HG02623 (cell line): ENCODE data around the gene TEAD3.
"Not testable (repeated sequence)": the region's sequence is repeated elsewhere in the genome, so short reads cannot be mapped to it uniquely, and the experiment has no call there.

Experiments used
- ATAC-seq: cut with Tn5 transposase; IDR thresholded peaks from one replicate; pipeline ENCODE4 v1.9.1; 2021; ENCODE audit warnings: moderate library complexity; ENCODE audit not compliant: unreplicated experiment

TEAD3 gene

GRCh38 chr6:35452183-35453090, 44.4 kb downstream of the TEAD3 start, which contains the start of gene FANCE:
FANCE (plus strand) TSS chr6:35452338; CDS start chr6:35452546, 208 bp downstream.
- ATAC-seq = peak; percentile 94

GRCh38 chr6:35451354-35452182, 45.3 kb downstream of the TEAD3 start:
- ATAC-seq = no peak

GRCh38 chr6:35449287-35449881, 47.5 kb downstream of the TEAD3 start:
- no peak for ATAC-seq

- ATAC-seq = no peak
Measured at GRCh38 chr6:35448191-35448590, 48.7 kb downstream of the TEAD3 start.

GRCh38 chr6:35445691-35446090, 51.2 kb downstream of the TEAD3 start:
- ATAC-seq = no peak

GRCh38 chr6:35443341-35444030, 53.4 kb downstream of the TEAD3 start:
- ATAC-seq = no peak

- no peak for ATAC-seq
Measured at GRCh38 chr6:35442693-35443092, 54.2 kb downstream of the TEAD3 start.

GRCh38 chr6:35441642-35442041, 55.2 kb downstream of the TEAD3 start:
- no peak for ATAC-seq

GRCh38 chr6:35441205-35441604, 55.7 kb downstream of the TEAD3 start:
- ATAC-seq = no peak

- no peak for ATAC-seq
Measured at GRCh38 chr6:35439308-35439707, 57.6 kb downstream of the TEAD3 start.

GRCh38 chr6:35438378-35439065, 58.4 kb downstream of the TEAD3 start:
- not testable (repeated sequence) for ATAC-seq

- no peak for ATAC-seq
Measured at GRCh38 chr6:35436071-35436857, 60.6 kb downstream of the TEAD3 start.

- ATAC-seq = no peak
Measured at GRCh38 chr6:35435074-35435837, 61.6 kb downstream of the TEAD3 start.

- ATAC-seq = not testable (repeated sequence)
Measured at GRCh38 chr6:35432702-35433101, 64.2 kb downstream of the TEAD3 start.

GRCh38 chr6:35432291-35432690, 64.6 kb downstream of the TEAD3 start:
- ATAC-seq = no peak

- ATAC-seq = no peak
Measured at GRCh38 chr6:35429463-35429862, 67.4 kb downstream of the TEAD3 start.

GRCh38 chr6:35428421-35429149, 68.3 kb downstream of the TEAD3 start:
- ATAC-seq = no peak

- no peak for ATAC-seq
Measured at GRCh38 chr6:35427851-35428321, 69.0 kb downstream of the TEAD3 start.
